ENCODE measurements around the gene MICALL1. TPM values are rescaled to one million over a fixed set of nuclear protein-coding genes. Genes with fewer than 3 reads are reported as not detected.

MICALL1 gene
- total and polyA plus RNA-seq, 2 of the 4 experiments (the other 2 are of a cell fraction), result 12.4 to 22.3 TPM

- CTCF ChIA-PET, result no interaction called here
- intact Hi-C loops (cut with micrococcal nuclease), result no loop called here
These were observed 14.0 kb downstream of the MICALL1 start for GRCh38 chr22:37920126-37920525.

More at GRCh38 chr22:37920126-37920525, 14.0 kb downstream of the MICALL1 start:
- no peak overlapping the region for H3K4ac ChIP-seq (ENCODE audit: low read depth, low read length)
- ATAC-seq (ENCODE audit: low read depth) (no peak), DNase-seq (no peak)
- H4K5ac ChIP-seq (ENCODE audit: low read depth, low read length), result no peak overlapping the region
- H3K23ac ChIP-seq (ENCODE audit: low read depth, low read length), result no peak overlapping the region
- H3K9me1 ChIP-seq (ENCODE audit: insufficient read depth, low read length), result no peaks in the 10 kb centered on the region
- no peaks in the 10 kb centered on the region for H3K4me1 ChIP-seq (ENCODE audit: control insufficient read depth, insufficient read depth, low read length)
- no peak overlapping the region for H3K56ac ChIP-seq (ENCODE audit: extremely low read depth, insufficient read depth, low read length)
- TF ChIP-seq USF2 (IDR thresholded peaks at IDR 0.05; ENCODE audit: low read depth, low read length), result no peak
- TF ChIP-seq CEBPB (IDR thresholded peaks at IDR 0.05; ENCODE audit: low read depth, low read length), result no peak
- TF ChIP-seq ELK1 (IDR thresholded peaks at IDR 0.05; ENCODE audit: borderline replicate concordance, low read depth, low read length), result no peak
- no peak for TF ChIP-seq MAZ (IDR thresholded peaks at IDR 0.05; ENCODE audit: borderline replicate concordance, low read depth, low read length)
- no peak for TF ChIP-seq CTCF (conservative IDR thresholded peaks at IDR 0.05; ENCODE audit: low read depth, low read length)
- TF ChIP-seq NFE2L2 (IDR thresholded peaks at IDR 0.05; ENCODE audit: low read depth, low read length), result no peak
- no peak overlapping the region for H2BK15ac ChIP-seq (ENCODE audit: low read depth, low read length)
- no peaks in the 10 kb centered on the region for H3K27me3 ChIP-seq (ENCODE audit: control insufficient read depth, insufficient read depth, low read length)
- H4K20me1 ChIP-seq (ENCODE audit: insufficient read depth, low read length), result peaks cover 7% of the 10 kb centered on the region
- no TSS peak for BruUV-seq (replicated peaks)
- no peak overlapping the region for H2BK20ac ChIP-seq (ENCODE audit: low read depth, low read length)
- no peak overlapping the region for H2BK5ac ChIP-seq (ENCODE audit: low read depth, low read length, poor library complexity, severe bottlenecking)
- H3K9me3 ChIP-seq (ENCODE audit: control insufficient read depth, insufficient read depth, low read length), result no peaks in the 10 kb centered on the region
- no peak overlapping the region for H3K4me2 ChIP-seq (ENCODE audit: low read depth, low read length)
- H3K79me1 ChIP-seq (ENCODE audit: low read depth in 1 of 2, low read length in 2 of 2), result peaks cover 0 to 23% of the 10 kb centered on the region in 2 experiments; a peak in 1 of 4 replicates
- dilution Hi-C loops (cut with HindIII; ENCODE audit: low sequenced_read_pairs, unreplicated experiment) (no loop called here), in situ Hi-C loops (cut with MboI; ENCODE audit: low sequenced_read_pairs) (no loop called here)
- H4K91ac ChIP-seq (ENCODE audit: insufficient read depth, low read depth, low read length), result no peak overlapping the region
- no peak overlapping the region for H3K9ac ChIP-seq (ENCODE audit: low read depth, low read length)
- H2AK5ac ChIP-seq (ENCODE audit: low read depth, low read length), result no peak overlapping the region
- H3K14ac ChIP-seq (replicated peaks; ENCODE audit: low read depth, low read length), result no peak overlapping the region
- peaks cover 57% of the 10 kb centered on the region for H3K36me3 ChIP-seq (ENCODE audit: control insufficient read depth, insufficient read depth, low read length)
- H3K18ac ChIP-seq (ENCODE audit: low read depth, low read length), result no peak overlapping the region
- H2AK9ac ChIP-seq (replicated peaks; ENCODE audit: low read depth, low read length, poor library complexity), result no peak overlapping the region
- H3K4me3 ChIP-seq (ENCODE audit: insufficient read depth, low read depth, low read length), result no peak overlapping the region
- POLR2A ChIA-PET (ENCODE audit: unreplicated experiment), result no interaction called here
- H3K27ac ChIP-seq (ENCODE audit: insufficient read depth, low read length), result no peak overlapping the region
- no CpG with 5 or more reads among the region's 5 CpGs for WGBS, 2 experiments (ENCODE audit: extremely low coverage in 2 of 2, insufficient read length in 1 of 2)
- no peak overlapping the region for H2AFZ ChIP-seq (replicated peaks; ENCODE audit: low read length, poor library complexity)
- H2BK120ac ChIP-seq (ENCODE audit: low read depth, low read length), result no peak overlapping the region
- H4K8ac ChIP-seq (ENCODE audit: low read depth in 2 of 2, low read length in 2 of 2), result no peak overlapping the region
